Measurements from ENCODE around the gene ADK.

ADK gene

DNA sequence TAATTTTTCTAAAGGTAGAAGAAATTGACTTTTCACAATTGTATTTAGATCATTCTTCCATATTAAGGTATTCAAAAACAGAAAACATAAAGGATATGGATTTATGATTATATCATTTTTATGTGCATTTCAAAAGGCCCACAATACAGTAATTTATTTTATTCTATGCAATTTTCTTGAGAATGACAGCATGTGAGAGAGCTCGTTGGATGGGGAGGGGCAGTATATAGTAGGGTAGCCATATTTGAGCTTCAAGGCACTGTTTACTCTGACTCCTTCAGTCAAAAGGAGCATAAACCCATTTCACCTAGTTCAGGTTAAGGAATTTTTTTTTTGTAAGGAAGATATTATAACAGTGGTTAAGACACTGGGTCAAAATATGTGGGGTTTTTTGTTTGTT is 534.5 kb downstream of the ADK start:
- no peak for TF ChIP-seq REST (IDR thresholded peaks at IDR 0.05; ENCODE audit: insufficient replicate concordance, low read depth)
- TF ChIP-seq POLR2AphosphoS5 (IDR thresholded peaks at IDR 0.05; ENCODE audit: low read depth), result no peak
- no peak for TF ChIP-seq GABPA (IDR thresholded peaks at IDR 0.05; ENCODE audit: low read depth)
- TF ChIP-seq SPI1 (IDR thresholded peaks at IDR 0.05; ENCODE audit: borderline replicate concordance, low read depth), result no peak
- no peak for TF ChIP-seq CTCF (IDR thresholded peaks at IDR 0.05; ENCODE audit: insufficient read depth, low read length)
- H3K27ac ChIP-seq (replicated peaks), result no peak overlapping the region
- no peak for DNase-seq (ENCODE audit: low read depth in 1 of 2, low spot score in 1 of 2)
- no peaks in the 10 kb centered on the region for H3K27me3 ChIP-seq (ENCODE audit: insufficient read depth, poor library complexity, severe bottlenecking)
- H3K4me3 ChIP-seq (replicated peaks; ENCODE audit: insufficient read depth, low read length), result no peak overlapping the region

DNA sequence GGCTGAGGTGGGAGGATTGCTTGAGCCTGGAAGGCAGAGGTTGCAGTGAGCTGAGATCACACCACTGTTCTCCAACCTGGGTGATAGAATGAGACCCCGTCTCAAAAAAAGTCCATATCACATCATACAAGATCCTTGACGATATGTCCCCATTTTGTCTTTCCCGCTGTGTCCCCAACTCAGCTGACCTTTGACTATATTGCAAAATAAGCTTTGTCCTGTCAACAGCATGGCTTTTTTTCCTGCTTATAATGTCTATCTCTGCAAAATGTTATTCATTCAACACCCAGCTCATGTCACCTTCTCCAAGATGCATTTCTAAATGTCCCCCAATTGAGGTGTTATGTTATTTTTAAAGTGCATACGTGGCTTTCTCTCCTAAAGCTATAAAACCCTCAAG is 539.4 kb downstream of the ADK start:
- Histone ChIP-seq H3K27ac (replicated peaks) (no peak overlapping the region), H3K27me3 (ENCODE audit: insufficient read depth, poor library complexity, severe bottlenecking) (no peaks in the 10 kb centered on the region), H3K4me3 (replicated peaks; ENCODE audit: insufficient read depth, low read length) (no peak overlapping the region)
- no peak for DNase-seq (ENCODE audit: low read depth in 1 of 2, low spot score in 1 of 2)
- TF ChIP-seq GABPA (IDR thresholded peaks at IDR 0.05; ENCODE audit: low read depth), result no peak
- TF ChIP-seq SPI1 (IDR thresholded peaks at IDR 0.05; ENCODE audit: borderline replicate concordance, low read depth), result no peak
- TF ChIP-seq CTCF (IDR thresholded peaks at IDR 0.05; ENCODE audit: insufficient read depth, low read length), result no peak
- TF ChIP-seq POLR2AphosphoS5 (IDR thresholded peaks at IDR 0.05; ENCODE audit: low read depth), result no peak
- TF ChIP-seq REST (IDR thresholded peaks at IDR 0.05; ENCODE audit: insufficient replicate concordance, low read depth), result no peak

GRCh38 chr10:74691164-74691563 is 540.1 kb downstream of the ADK start:
- Histone ChIP-seq H3K27ac (replicated peaks) (no peak overlapping the region), H3K27me3 (ENCODE audit: insufficient read depth, poor library complexity, severe bottlenecking) (no peaks in the 10 kb centered on the region), H3K4me3 (replicated peaks; ENCODE audit: insufficient read depth, low read length) (no peak overlapping the region)
- no peak for TF ChIP-seq CTCF (IDR thresholded peaks at IDR 0.05; ENCODE audit: insufficient read depth, low read length)
- no peak for TF ChIP-seq SPI1 (IDR thresholded peaks at IDR 0.05; ENCODE audit: borderline replicate concordance, low read depth)
- no peak for TF ChIP-seq GABPA (IDR thresholded peaks at IDR 0.05; ENCODE audit: low read depth)
- TF ChIP-seq POLR2AphosphoS5 (IDR thresholded peaks at IDR 0.05; ENCODE audit: low read depth), result no peak
- TF ChIP-seq REST (IDR thresholded peaks at IDR 0.05; ENCODE audit: insufficient replicate concordance, low read depth), result no peak
- DNase-seq (ENCODE audit: low read depth in 1 of 2, low spot score in 1 of 2), result no peak

All from HL-60 (cell line).